Umbilical cord (tissue), 2 donors: ENCODE results near the gene TAF8. TPM values are rescaled to one million over a fixed set of nuclear protein-coding genes. Genes with fewer than 3 reads are reported as not detected.
"Not testable (repeated sequence)": the region's sequence is repeated elsewhere in the genome, so short reads cannot be mapped to it uniquely, and the experiment has no call there.

Experiments
- DNase-seq: peaks from one replicate; pipeline ENCODE4 v3.0.0-alpha.2; 2015; ENCODE audit warnings: low spot score
- total RNA-seq: library from RNA; depleted of rRNA; stranded (reverse); fragments of >200 nt; gene quantifications from one replicate; pipeline ENCODE4 v1.2.3, GENCODE V29; 2014; ENCODE audit warnings: low replicate concordance; ENCODE audit not compliant: insufficient read depth

Gene TAF8
- total RNA-seq, 1 donor from 2014 or later: 16.4 TPM

DNA sequence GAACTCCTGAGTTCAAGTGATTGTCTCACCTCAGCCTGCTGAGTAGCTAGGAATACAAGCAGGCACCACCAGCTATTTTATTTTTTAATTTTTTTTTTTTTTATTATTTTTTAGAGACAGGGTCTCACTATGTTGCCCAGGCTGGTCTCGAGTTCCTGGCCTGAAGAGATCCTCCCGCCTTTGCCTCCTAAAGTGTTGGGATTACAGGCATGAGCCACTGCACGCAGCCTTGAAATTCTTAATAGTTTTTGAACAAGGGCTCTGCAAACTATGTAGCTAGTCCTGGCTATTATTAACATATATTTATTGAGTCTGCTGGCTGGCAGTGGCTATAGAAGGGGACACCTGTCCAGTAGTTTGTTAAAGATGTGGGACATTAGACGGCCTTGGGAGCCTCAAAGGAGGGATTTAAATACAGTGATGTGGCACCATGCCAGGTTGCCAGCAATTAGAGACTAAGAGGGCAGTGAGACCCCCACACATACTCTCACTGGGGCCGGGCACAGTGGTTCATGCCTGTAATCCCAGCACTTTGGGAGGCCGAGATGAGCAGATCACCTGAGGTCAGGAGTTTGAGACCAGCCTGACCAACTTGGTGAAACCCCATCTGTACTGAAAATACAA lies 21.1 kb upstream of the TAF8 start:
- DNase-seq: no peak

DNA sequence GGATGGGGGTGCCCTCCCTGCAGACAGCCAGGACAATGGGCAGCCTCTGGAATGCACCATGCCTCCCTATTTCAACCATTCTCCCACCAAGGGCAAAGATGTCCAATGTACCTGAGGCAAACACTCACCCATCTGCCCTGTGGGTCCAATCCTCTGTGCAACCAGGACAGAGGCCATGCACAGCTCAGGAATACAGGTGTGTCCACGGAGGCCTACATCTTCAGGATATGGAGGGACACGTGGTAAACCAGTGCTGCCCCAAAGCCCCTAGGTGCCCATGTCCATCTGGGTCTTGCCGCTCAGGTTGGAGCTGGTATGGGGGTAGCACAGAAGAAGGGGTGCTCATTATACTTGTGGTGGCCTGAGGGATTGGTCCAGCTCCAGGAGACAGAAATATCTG lies 20.4 kb upstream of the TAF8 start:
- DNase-seq: no peak

DNA sequence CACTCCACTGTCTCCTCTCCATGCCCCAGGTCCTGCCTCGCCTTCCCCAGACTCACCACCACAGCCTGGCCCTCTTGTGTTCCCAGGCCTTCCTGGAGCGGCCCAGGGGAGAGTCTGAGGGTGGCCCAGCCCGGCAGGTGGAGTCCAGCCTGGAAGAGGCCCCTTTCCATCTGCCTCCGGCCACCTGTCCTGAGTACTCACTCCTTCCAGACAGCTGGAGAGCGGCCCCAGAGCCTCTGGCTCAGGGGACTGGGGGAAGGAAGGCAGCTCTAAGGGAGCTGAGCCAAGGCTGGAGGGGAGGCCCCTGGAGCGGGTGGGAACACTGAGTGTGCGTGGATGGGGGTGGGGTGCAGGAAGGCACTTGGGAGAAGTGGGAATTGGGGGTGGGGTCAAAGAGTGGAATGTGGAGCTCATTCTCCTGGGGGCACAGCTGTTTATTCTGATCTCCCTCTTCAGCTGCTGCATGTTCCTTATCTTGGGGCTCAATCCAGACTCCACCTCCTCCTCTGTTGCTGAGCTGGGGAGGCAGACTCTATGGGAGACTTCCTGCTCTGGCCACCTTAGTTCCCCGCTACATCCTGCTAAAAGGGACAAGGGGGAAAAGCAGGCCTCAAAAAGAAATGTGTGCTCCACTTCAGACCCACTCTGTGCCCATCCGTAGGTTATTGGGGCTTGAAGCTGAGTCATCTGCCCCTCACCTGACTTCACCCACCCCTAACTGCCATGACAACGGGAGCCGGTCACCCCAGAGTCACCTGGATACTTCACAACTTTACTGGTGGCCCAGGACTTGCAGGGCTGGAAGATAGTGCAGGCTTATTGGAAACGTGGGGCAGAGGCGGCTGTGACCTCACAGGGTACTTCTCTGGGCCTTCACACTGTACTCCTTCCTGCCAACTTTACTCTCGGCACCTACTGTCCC lies 19.5 kb upstream of the TAF8 start:
- DNase-seq: peak; percentile 95

DNA sequence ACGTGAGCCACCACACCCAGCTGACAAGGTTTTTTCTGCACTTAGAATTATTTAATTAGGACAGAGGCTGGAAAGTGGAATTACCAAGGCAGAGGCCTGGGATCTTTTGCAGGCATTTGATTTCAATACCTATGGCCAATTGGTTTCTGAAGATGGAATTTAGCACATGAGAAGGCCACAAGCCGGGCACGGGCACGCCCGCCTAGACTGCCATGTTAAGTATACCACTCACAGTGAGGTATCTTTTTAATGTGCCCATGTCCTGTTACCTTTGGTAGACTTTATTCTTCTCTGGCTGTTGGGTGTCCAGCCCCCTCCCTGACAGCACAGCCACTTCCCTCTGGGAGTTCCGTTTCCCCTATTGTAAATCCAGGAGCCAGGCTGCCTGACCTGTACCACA lies 18.0 kb upstream of the TAF8 start:
- DNase-seq: no peak

DNA sequence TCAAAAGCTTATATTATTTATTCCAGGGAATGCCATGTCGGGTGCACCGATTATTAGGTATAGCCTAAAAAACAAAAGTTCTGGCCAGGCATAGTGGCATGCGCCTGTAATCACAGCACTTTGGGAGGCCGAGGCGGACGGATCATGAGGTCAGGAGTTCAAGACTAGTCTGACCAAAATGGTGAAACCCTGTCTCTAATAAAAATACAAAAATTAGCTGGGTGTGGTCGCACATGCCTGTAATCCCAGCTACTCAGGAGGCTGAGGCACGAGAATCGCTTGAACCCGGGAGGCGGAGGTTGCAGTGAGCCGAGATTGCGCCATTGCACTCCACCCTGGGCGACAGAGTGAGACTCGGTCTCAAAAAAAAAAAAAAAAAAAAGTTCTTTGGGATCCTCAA lies 12.7 kb upstream of the TAF8 start:
- not testable (repeated sequence) for DNase-seq

DNA sequence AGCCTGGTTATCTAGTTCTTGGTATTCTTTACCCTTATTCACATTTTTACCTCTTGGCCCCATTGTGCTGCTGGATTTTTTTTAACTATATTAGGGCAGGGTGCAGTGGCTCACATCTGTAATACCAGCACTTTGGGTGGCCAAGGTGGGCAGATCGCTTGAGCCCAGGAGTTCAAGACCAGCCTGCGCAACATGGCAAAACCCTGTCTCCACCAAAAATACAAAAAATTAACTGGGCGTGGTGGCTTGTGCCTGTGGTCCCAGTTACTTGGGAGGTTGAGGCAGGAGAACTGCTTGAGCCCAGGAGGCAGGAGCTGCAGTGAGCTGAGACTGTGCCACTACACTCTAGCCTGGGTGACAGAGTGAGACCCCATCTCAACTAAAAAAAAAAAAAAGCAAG lies 12.2 kb upstream of the TAF8 start:
- no peak for DNase-seq

DNA sequence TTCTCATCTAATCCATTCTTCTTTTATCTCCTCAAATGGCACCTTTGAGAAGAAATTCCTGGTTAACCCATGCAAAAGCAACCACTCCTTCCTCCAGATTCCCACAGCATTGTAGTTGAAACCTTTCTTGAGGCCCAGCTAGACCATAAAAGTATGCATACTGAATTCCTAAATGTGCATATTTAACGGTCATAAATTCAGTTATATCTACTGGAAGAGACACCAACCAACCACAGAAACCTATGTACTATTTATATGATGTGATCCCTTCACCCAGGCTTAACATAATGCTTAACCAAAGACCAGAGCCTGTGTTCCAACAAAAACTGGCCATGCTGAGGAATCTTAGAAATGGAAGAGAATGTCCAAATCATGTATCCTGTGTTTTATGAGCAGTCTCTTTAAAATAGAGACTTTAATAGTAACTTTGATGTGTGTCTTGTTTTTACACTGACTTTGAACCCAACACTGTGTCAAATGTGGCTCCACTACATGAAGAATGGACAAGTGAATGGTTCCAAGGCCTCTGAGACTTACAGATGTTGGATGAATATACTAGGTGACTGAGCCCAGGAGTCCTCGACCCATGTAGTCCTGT lies 11.4 kb upstream of the TAF8 start:
- DNase-seq: peak; percentile 82

DNA sequence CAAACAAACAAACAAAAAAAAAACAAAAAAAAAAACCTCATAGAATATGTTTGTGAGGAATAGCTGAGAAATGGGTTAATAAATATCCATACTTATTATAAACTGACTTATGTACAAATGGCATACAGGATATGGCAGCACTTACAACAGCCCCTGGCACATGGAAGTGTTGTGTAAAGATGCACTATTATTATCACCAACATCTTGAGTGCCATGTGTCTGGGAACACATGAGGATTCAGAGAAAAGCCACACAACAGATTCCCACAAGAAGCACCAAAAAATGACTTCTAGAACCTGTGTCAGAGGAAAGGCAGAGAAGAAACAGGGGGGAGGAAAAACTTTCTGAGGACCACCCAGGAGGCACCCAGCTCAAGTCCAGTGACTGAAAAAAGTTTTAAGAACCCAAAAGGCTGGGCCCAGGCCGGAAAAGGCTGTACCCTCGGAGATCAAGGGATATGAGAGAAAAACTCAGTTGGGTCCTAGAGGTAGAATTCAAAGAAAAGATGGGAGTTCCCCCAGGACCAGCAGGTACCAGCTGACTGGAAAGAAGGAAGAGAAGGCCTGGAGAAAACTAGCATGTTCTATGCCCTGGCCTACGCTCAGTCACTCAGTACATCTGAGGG lies 9.4 kb upstream of the TAF8 start:
- no peak for DNase-seq

DNA sequence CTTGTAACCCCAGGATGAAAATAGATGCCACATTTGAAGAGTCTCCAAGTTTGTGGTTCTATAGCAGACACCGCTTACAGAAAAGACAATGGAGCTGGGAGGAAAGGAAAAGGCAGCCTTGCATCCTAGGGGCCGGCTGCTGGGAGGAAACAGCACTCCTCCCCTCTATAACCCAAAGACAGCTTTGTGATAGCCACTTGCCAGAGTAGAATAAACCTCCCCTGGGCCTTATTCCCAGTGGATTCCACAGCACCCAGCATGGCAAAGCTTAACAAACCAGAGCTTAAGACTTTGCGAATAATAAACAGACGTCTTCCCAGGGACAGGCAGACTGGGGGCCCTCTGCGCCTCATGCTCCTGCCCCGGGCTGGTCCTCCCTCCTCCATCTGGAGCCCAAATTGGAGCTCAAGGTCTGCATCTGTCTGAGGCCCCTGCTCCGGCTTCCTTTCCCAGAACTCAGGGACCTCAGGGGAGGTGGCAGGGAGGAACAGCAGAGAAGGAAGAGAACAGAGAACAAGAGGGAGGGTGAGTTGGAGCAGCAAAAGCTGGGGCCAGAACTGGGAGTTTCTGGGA lies 8.8 kb upstream of the TAF8 start:
- peak; percentile 75 for DNase-seq

DNA sequence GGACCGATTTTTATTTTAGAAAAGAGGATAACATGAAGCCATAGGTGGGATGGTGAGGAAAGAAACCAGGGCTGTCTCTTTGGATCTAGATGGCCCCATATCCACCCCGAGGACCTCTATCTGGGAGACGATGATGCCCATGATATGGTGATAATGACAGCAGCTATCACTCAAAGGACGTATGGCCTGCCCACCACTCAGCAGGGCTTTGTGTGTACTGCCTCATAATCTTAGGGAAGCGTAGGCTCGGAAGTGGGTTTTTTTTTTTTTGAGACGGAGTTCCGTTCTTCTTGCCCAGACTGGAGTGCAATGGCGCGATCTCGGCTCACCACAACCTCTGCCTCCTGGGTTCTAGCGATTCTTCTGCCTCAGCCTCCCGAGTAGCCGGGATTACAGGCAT lies 8.2 kb upstream of the TAF8 start:
- DNase-seq: no peak

DNA sequence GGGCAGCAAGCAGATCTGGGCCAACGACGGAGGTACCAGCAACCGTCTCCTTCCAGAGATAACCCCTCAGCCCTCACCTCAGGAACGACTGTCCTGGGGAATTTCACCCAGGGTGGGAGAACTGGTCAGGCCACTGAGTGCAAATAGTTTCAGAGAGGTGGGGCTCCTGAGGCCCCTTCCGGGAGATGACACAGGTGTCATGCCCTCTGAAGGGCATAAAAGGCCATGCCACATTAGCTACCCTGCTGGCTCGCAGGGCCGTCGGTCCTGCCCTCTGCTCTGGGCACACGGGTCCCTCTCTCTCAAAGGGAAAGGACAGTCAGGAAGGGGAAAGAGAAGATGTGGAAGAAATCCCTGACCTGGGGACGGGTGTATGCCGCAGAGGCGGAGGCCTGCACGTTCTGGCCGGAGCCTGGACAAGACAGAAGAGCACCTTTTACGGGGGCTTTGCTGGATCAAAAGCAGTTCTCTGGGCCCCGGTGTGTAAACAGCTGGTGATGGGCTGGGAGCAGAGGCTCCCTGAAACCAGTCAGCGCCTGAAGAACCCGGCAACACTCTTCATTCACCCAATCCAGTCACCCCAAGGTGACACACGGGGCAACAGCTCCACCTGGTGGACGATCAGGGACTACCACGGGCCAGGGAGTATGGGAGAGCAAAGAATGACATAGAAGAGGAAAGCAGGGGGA lies 6.4 kb upstream of the TAF8 start:
- peak; percentile 94 for DNase-seq

DNA sequence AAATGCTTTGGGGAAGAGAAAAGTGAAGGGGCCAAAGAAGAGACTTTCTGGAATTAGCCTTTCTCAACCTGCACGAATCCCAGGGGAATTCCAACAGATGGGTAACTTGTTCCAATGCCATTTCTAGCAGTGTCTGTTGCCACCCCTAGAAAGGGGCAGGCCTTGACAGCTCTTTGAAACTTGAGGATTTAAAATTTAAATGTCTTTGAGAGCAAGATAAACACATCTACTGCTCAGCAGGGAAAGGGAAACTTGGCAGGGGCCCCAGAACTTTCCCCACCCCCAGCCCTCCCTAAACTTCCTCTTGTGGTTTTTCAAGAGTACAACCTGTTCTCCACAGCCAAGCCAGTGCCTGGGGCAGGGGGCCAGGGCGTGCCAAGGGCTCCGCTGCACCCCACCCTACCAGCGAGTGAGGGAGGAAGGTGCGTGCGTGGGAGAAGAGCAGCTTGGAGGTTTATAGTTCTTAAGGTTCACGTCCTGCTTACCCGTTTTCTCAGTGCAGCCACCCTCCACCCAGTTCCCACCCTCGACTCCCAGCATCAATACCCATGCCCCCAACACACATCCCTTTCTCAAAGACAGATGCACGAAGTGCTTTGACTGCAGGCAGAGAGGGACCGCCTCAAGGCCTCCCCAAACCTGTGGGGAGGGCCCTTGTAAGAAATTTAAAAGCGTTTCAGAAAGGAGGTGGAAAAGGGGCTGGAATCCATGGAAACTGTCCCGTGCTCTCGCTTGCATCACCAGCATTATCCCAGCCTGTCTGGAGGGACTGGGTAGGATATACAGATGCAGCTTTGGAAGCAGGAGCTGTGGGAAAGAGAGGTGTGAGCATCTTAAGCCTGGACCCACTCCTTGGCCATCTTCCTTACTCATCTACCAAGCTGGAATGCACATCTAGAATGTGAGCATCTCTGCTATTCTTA lies 4.5 kb upstream of the TAF8 start:
- peak; percentile 88 for DNase-seq

DNA sequence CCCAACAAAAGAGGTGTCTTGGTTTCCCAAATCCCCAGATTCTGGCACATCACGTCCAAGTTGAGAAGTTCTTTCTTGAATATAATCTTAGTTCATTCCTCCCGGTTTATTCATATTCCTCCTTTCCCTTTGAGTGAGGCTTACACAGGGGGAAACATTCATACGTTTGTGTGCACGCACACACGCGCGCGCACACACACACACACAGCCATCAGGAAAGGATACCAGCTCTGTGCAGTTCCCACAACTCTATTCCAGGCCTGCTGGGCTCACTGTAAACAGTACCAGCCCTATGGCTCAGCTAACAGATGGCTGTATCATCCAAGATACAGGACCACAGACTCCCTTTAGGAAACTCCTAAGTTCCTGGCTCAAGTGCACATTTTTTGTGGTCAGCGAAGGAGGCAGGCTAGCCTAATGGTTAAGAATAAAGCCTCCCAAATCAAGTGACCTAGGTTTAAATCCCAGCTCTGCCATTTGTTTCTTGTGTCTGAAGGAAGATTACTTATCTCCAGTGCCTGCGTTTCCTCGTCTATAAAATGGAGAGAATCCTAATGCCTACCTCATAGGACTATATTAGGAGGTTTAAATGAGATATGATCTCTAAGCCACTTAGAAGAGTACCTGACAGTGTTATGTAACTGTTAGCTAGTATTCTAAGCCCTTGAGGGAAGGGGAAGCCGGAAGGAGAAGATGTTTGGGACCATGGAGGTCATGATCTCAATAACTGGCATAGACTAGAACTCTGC lies 3.7 kb upstream of the TAF8 start:
- peak; percentile 56 for DNase-seq

DNA sequence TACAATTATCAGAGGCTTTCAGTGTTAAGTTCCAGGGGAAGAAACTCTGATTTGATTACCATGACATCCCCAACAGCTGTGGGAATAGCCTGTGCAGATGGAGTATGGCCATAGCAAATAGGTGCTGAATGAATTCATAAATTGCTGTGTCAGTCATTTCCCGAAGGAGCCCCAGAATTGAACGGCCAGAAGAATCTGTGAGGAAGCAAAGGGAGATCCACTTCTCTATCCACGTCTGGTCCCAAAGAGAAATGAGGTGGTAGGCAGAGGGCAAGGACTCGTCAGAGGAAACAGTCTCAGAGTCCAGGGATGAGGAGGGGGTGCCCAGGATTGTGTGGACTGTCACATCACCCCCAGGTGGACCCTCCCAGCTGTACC lies 3.1 kb upstream of the TAF8 start:
- DNase-seq: no peak

DNA sequence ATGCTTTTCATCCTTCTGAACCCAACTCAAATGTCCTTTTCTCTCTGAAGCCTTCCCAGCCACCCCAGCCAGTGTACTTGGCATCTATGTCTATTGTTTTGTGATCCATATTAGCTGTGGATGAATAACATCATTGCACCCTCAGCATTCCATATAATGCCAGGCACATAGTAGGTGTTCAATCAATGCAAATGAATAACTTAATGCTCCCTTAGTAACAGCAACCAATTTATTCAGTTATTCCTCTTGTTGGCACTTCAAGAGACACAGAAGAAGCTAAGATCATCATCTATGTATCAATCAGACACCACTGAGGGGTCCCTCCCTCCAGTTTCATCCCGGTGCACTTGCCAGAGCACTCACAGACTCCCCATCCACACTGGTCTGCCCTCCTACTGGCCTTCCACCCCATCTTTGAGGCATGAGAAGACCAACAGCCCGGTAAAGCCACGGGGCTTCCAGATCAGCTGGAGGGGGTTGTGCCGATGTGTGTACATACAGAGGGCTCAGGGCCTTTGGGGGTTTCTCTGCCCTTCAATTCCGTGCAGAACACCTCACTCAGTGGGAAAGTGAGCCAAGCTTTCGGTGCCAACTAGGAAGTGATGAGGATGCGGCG lies 2.4 kb upstream of the TAF8 start:
- no peak for DNase-seq

DNA sequence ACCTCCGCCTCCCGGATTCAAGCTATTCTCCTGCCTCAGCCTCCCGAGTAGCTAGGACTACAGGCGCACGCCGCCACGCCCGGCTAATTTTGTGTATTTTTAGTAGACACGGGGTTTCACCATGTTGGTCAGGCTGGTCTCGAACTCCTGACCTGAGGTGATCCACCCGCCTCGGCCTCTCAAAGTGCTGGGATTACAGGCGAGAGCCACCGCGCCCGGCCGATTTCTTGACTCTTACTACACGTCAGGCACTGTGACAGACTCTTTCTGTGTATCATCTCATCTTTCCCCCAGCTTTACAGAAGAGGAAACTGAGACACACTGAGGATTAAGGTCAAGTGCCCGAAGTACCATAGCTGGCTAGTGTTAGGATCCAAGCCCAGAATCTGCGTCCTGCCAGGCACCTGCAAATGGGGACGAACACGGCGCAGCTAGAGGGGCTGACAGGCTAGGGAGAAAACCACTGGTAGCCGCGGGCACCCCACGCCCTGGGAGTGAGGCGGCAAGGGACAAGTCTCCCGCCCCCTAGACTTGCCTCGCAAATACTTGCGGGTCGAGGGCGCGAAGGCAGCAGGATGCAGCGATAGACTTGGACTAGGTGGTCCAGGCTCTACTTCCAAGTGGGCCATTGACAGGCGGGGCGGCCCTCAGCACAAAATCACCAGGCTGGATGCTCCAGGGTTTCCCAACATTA lies 1.1 kb upstream of the TAF8 start:
- DNase-seq: no peak

DNA sequence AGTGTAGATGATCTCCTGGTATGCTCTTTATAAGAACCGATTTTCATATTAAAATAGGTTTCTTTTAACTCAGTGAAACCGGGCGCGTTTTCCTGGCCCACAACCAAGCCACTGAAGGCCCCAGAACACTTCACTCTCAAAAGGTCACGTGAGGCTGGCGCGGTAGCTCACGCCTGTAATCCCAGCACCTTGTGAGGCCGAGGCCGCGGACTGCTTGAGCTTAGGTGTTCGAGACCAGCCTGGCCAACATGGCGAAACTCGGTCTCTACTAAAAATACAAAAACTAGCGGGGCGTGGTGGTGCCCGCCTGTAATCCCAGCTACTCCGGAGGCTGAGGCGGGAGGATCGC lies 402 bp upstream of the TAF8 start:
- no peak for DNase-seq

DNA sequence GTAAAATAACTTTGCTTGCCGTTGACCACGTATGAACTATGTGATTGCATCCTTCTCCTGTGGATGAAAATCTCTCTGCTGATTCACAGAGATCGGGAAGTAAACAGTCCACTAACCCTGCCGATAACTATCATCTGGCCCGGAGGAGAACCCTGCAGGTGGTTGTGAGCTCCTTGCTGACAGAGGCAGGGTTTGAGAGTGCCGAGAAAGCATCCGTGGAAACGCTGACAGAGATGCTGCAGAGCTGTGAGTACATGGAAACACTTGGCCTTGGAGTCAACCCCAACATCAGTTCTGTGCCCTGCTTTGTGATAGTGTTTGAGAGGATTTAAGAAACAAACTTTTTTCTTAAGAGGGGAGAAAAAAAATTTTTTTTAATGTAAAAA lies 937 bp downstream of the TAF8 start:
- no peak for DNase-seq

DNA sequence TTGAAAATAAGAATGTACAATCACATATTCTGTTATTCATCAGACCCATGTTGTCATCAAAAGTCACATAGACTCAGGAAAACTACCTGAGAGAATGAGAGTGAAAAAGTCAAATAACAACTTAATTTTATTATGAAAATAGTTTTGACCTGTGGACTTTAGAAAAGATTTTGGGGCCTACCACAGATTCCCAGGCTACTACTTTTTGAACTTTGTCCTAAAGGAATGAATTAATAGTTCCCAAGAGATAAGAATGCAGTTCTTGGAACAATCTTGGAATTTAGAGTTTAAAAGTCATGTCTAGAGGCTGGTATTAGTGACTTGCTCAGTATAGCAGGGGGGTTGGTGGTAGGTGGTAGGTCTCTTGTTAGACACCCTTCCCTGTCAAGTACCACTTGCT lies 3.3 kb downstream of the TAF8 start:
- DNase-seq: no peak
